ENCODE data around the gene CD8B2. TPM values are rescaled to one million over a fixed set of nuclear protein-coding genes. Genes with fewer than 3 reads are reported as not detected.
A peak's percentile ranks its signal among the peaks of the same experiment; 100 is the strongest.

The CD8B2 gene
- total and polyA plus RNA-seq, 10 of the 15 experiments (the other 5 are each of a cell fraction or from before 2014, with no cell fraction given) = 0.05 to 0.08 TPM; not detected in 8

GRCh38 chr2:106537047-106537446 is 49.9 kb downstream of the CD8B2 start (continued):
- 0 out of 2 replicates have a peak, but pooled peaks have one; percentile 14 for TF ChIP-seq BMI1 (IDR thresholded peaks at IDR 0.05; ENCODE audit: borderline replicate concordance)
- peak; percentile 44 to 59; a peak in 2 of 4 replicates for TF ChIP-seq IKZF2 (IDR thresholded peaks at IDR 0.05)
- no peak for TF ChIP-seq SMARCA5 (IDR thresholded peaks at IDR 0.05)
- peak; percentile 92 for TF ChIP-seq ATF7 (IDR thresholded peaks at IDR 0.05; ENCODE audit: low read depth)
- TF ChIP-seq TARDBP (IDR thresholded peaks at IDR 0.05; ENCODE audit: borderline replicate concordance) = no peak
- peak; percentile 68; the same call in 1 of the 2 replicates for TF ChIP-seq IKZF1 (conservative IDR thresholded peaks at IDR 0.05)
- TF ChIP-seq PRDM15 (CRISPR knock-in tag; IDR thresholded peaks at IDR 0.05) = no peak
- 0 out of 2 replicates have a peak, but pooled peaks have one; percentile 39 for TF ChIP-seq MTA2 (IDR thresholded peaks at IDR 0.05; ENCODE audit: low read depth)

GRCh38 chr2:106537791-106538191 is 50.6 kb downstream of the CD8B2 start:
- ChIA-PET POLR2A (no interaction called here), RAD21 (ENCODE audit: unreplicated experiment) (no interaction called here), SMC1A (ENCODE audit: uncharacterized antibody, unreplicated experiment) (no interaction called here), CTCF (interaction anchor here (1.4 to 2.0 kb wide), 2 partner anchors 9 to 432 kb away, joined by 6 to 16 read pairs; no protein-coding TSS in a partner anchor)
- Histone ChIP-seq H3K27ac (ENCODE audit: control insufficient read depth, insufficient read depth) (no peak overlapping the region), H3K79me2 (ENCODE audit: control insufficient read depth, insufficient read depth, low read length) (no peaks in the 10 kb centered on the region), H3K9ac (ENCODE audit: control insufficient read depth, insufficient read depth, low read length) (no peak overlapping the region), H3K36me3 (ENCODE audit: control insufficient read depth in 2 of 2, insufficient read depth in 2 of 2, low read length in 1 of 2) (no peaks in the 10 kb centered on the region), H3K9me3 (replicated peaks; ENCODE audit: control insufficient read depth, insufficient read depth, low read length) (no peaks in the 10 kb centered on the region), H2AFZ (ENCODE audit: control insufficient read depth, low read depth, low read length) (no peak overlapping the region), H4K20me1 (ENCODE audit: control insufficient read depth, insufficient read depth) (no peaks in the 10 kb centered on the region), H3K4me2 (ENCODE audit: control insufficient read depth, insufficient read depth) (no peak overlapping the region), H3K4me3 (no peak overlapping the region), H3K4me1 (ENCODE audit: control insufficient read depth, insufficient read depth, low read length) (no peaks in the 10 kb centered on the region), H3K27me3 (replicated peaks in 1 of 2; ENCODE audit: control insufficient read depth in 2 of 2, insufficient read depth in 2 of 2, low read length in 1 of 2) (no peaks in the 10 kb centered on the region; a peak in 1 of 4 replicates)
- no peak for ATAC-seq
- no peak for TF ChIP-seq SRF (IDR thresholded peaks at IDR 0.05; ENCODE audit: low read depth in 2 of 2, low read length in 2 of 2)
- TF ChIP-seq PKNOX1 (IDR thresholded peaks at IDR 0.05) = no peak
- no peak for TF ChIP-seq CEBPB (IDR thresholded peaks at IDR 0.05; ENCODE audit: borderline replicate concordance in 1 of 2, low read depth in 2 of 2, low read length in 2 of 2)
- TF ChIP-seq BRCA1 (IDR thresholded peaks at IDR 0.05; ENCODE audit: low read depth, low read length) = no peak
- intact Hi-C loops (cut with micrococcal nuclease; ENCODE audit: unreplicated experiment) (no loop called here), in situ Hi-C loops (cut with MboI) (no loop called here)
- BruUV-seq (replicated peaks) = no TSS peak
- FAIRE-seq = no peak
- no peak for DNase-seq (ENCODE audit: low read depth, low spot score)
- WGBS (ENCODE audit: insufficient coverage, insufficient replicate concordance, low lambda C conversion rate, missing lambda C conversion rate) = 54% methylated on average over 10 of the region's 10 CpGs

Data from GM12878 (cell line).